Activated naive CD4-positive, alpha-beta T cell treated with anti-CD3 and anti-CD28 coated beads, Interleukin-2, amount 50 U/mL, for 16 hours (primary cell): ENCODE data around the gene PCDHGB2.
"Not testable (repeated sequence)": the region's sequence is repeated elsewhere in the genome, so short reads cannot be mapped to it uniquely, and the experiment has no call there.

Source experiments
- DNase-seq: peaks from one replicate; pipeline ENCODE4 v3.0.0-alpha.2; 2020

PCDHGB2 gene

GRCh38 chr5:141351591-141351990 lies 8.2 kb upstream of the PCDHGB2 start:
- DNase-seq: no peak

DNA sequence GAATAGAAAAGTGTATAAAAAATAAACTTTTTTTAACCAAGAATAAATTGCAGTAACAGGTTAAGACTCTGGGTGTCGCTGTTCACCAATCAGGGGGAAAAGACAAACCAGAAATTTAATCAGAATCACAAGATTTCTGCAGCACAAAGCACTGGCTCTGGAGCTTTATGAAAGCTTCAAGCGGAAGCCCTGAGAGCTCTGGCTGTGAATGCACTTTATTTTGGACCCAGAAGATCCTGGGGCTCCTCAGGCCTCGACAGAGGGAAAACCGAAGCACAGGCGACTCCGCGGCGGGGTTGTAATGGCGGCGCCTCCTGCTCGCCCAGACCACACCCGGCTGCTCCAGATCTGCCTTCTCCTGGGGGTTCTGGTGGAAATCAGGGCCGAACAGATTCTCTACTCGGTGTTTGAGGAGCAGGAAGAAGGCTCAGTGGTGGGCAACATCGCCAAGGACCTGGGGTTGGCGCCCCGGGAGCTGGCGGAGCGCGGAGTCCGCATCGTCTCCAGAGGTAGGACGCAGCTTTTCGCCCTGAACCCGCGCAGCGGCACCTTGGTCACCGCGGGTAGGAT lies 4.8 kb upstream of the PCDHGB2 start, which contains the start of gene PCDHGA4:
TSS of gene PCDHGA4 (plus strand) at position 122 of the 570 bp plus-strand sequence. CDS start at position 209, 87 bp downstream.
- no peak for DNase-seq

GRCh38 chr5:141355641-141356040 lies 4.2 kb upstream of the PCDHGB2 start:
- no peak for DNase-seq

GRCh38 chr5:141356133-141356532 lies 3.7 kb upstream of the PCDHGB2 start:
- no peak for DNase-seq

DNA sequence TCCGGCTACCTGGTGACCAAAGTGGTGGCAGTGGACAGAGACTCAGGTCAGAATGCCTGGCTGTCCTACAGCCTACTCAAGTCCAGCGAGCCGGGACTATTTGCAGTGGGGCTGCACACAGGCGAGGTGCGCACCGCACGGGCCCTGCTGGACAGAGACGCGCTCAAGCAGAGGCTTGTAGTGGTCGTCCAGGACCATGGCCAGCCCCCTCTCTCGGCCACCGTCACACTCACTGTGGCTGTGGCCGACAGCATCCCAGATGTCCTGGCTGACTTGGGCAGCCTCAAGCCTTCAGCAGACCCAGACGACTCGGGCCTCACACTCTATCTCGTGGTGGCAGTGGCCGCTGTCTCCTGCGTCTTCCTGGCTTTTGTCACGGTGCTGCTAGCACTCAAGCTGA lies 2.8 kb upstream of the PCDHGB2 start:
- no peak for DNase-seq

DNA sequence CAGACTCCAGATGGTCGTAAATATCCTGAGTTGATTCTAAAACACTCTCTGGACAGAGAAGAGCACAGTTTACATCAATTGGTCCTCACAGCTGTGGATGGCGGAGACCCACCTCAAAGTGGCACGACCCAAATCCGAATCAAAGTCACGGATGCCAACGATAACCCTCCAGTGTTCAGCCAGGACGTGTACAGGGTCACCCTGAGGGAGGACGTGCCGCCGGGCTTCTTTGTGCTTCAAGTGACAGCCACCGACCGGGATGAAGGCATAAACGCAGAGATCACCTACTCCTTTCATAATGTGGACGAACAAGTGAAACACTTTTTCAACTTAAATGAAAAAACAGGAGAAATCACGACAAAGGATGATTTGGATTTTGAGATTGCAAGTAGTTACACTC lies 891 bp downstream of the PCDHGB2 start:
- DNase-seq: no peak

DNA sequence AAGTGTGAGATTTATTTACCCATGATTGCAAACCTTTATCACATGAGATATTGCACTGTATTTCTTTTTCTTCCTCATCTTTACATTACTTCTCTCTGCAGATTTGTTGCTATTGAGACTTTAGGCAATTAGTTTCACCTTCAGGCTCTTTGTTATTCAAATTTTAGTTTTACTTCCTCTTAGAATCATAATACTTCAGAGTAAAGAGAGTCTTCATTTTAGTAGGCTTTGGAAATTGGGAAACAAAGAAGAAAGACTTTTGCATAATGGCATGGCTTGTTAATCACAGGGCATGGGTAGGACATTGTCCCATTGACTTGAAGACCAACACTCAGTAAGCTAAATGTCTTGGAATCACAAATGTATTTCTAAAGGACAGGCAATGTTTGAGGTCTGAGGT lies 2.9 kb downstream of the PCDHGB2 start:
- DNase-seq: no peak

DNA sequence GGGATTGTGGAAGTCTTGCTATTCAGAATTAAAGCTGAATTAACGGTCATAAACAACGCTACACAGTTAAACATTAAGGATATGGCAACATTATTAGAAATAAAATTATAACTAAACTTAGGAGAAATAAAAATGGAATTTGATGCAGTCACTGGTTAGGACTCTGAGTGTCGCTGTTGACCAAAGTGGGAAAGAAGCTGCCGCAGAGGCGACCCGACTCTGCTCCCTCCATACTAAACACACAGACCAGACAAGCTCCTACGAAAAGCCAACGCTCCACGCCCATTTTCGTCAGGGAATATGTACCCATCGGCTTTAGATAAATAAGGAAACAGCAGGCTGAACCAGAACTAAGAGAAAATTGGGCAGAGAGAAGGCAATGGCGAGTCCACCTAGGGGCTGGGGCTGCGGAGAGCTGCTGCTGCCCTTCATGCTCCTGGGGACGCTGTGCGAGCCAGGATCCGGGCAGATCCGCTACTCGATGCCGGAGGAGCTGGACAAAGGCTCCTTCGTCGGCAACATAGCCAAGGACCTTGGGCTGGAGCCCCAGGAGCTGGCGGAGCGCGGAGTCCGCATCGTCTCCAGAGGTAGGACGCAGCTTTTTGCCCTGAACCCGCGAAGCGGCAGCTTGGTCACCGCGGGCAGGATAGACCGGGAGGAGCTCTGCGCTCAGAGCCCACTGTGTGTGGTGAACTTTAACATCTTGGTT lies 4.3 kb downstream of the PCDHGB2 start, which contains the start of gene PCDHGA5:
TSS of gene PCDHGA5 (plus strand) at position 211 of the 709 bp plus-strand sequence. CDS start at position 380, 169 bp downstream.
- DNase-seq: no peak

DNA sequence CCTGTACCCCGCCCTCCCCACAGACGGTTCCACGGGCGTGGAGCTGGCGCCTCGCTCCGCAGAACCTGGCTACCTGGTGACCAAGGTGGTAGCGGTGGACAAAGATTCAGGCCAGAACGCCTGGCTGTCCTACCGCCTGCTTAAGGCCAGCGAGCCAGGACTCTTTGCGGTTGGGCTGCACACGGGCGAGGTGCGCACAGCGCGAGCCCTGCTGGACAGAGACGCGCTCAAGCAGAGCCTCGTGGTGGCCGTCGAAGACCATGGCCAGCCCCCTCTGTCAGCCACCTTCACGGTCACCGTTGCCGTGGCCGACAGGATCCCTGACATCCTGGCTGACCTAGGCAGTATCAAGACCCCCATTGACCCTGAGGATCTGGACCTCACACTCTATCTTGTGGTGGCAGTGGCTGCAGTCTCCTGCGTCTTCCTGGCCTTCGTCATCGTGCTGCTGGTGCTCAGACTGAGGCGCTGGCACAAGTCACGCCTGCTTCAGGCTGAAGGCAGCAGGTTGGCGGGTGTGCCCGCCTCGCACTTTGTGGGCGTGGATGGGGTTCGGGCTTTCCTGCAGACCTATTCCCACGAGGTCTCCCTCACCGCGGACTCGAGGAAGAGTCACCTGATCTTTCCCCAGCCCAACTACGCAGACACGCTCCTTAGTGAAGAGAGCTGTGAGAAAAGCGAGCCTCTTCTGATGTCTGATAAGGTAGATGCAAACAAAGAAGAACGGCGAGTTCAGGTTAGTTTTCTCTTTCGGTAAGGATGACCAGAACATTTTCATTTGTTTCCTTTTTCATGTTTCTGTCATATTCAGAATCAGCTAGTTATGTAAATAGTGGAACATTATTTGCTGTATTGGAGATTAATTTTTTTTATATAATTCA lies 6.5 kb downstream of the PCDHGB2 start:
- no peak for DNase-seq

- DNase-seq: no peak
Measured at GRCh38 chr5:141369994-141370848, 10.4 kb downstream of the PCDHGB2 start, which contains the start of gene PCDHGB3. Gene PCDHGB3, plus strand, starts transcription at chr5:141370242. Its CDS starts 153 bp downstream, at chr5:141370395.

DNA sequence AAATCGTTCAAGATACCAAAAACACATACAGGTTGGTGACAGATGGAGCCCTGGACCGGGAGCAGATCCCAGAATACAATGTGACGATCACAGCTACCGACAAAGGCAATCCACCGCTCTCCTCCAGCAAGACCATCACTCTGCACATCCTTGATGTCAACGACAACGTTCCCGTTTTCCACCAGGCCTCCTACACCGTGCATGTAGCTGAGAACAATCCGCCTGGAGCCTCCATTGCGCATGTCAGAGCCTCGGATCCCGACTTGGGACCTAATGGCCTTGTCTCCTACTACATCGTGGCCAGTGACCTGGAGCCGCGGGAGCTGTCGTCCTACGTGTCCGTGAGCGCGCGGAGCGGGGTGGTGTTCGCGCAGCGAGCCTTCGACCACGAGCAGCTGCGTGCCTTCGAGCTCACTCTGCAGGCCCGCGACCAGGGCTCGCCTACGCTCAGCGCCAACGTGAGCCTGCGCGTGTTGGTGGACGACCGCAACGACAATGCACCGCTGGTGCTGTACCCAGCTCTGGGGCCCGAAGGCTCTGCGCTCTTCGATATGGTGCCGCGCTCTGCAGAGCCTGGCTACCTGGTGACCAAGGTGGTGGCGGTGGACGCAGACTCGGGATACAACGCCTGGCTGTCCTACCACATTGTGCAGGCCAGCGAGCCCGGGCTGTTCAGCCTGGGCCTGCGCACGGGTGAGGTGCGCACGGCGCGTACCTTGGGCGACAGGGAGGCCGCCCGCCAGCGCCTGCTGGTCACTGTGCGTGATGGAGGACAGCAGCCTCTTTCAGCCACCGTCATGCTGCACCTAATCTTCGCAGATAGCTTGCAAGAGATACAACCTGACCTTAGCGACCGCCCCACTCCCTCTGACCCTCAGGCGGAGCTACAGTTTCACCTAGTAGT lies 12.0 kb downstream of the PCDHGB2 start:
- no peak for DNase-seq

DNA sequence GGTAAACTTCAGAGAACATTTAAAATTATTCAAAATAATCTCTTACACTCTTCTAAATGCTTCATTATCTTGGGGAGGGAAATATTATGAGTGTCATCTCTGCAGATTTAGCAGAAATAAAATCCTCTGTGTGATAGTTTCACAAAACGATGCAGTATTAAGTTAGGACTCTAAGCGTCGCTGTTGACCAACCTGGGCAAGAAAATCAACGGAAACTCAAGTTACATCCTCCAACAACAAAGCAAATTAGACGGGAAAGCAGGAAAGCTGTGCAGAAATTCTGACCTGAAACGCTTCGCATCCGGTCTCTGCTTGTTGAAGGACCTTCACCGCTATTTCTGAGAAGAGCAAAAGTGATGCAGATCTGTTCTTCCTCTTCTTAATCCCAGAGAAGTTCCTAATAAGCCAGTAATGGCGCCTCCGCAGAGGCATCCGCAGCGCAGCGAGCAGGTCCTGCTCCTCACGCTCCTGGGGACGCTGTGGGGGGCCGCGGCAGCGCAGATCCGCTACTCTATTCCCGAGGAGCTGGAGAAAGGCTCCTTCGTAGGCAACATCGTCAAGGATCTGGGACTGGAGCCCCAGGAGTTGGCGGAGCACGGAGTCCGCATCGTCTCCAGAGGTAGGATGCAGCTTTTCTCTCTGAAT lies 14.0 kb downstream of the PCDHGB2 start, which contains the start of gene PCDHGA6:
TSS of gene PCDHGA6 (plus strand) at position 219 of the 645 bp plus-strand sequence. CDS start at position 412, 193 bp downstream.
- no peak for DNase-seq

DNA sequence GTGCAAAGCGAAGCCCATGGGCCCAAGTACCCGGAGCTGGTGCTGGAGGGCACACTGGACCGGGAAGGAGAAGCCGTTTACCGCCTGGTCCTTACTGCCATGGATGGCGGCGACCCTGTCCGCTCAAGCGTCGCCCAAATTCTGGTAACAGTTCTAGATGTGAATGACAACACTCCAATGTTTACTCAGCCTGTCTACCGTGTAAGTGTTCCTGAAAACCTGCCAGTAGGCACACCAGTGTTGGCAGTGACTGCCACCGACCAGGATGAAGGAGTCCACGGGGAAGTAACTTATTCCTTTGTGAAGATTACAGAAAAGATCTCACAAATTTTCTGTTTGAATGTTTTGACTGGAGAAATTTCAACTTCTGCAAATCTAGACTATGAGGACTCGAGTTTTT lies 14.8 kb downstream of the PCDHGB2 start:
- DNase-seq: no peak

DNA sequence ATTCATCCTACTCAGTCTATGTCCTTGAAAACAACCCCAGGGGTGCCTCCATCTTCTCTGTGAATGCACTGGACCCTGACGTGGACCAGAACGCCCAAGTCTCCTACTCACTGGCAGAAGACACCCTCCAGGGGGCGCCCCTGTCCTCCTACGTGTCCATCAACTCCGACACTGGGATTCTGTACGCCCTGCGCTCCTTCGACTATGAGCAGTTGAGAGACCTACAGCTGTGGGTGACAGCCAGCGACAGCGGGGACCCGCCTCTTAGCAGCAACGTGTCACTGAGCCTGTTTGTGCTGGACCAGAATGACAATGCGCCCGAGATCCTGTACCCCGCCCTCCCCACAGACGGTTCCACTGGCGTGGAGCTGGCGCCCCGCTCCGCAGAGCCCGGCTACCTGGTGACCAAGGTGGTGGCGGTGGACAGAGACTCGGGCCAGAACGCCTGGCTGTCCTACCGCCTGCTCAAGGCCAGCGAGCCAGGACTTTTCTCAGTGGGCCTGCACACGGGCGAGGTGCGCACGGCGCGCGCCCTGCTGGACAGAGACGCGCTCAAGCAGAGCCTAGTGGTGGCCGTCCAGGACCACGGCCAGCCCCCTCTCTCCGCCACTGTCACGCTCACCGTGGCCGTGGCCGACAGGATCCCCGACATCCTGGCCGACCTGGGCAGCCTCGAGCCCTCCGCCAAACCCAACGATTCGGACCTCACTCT lies 15.8 kb downstream of the PCDHGB2 start:
- not testable (repeated sequence) for DNase-seq

- no peak for DNase-seq
Measured at GRCh38 chr5:141382469-141383294, 22.9 kb downstream of the PCDHGB2 start, which contains the start of gene PCDHGA7. Gene PCDHGA7, plus strand, starts transcription at chr5:141382742. Its CDS starts 158 bp downstream, at chr5:141382900.

DNA sequence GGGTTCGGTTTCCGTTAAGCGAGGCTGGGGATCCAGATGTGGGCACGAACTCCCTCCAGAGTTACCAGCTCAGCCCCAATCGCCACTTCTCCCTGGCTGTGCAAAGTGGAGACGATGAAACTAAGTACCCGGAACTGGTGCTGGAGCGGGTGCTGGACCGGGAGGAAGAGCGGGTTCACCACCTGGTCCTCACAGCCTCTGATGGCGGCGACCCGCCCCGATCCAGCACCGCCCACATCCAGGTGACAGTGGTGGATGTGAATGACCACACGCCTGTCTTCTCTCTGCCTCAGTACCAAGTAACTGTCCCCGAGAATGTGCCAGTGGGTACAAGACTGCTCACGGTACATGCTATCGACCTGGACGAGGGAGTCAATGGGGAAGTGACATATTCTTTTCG lies 23.6 kb downstream of the PCDHGB2 start:
- DNase-seq: no peak

GRCh38 chr5:141384471-141385267 lies 24.9 kb downstream of the PCDHGB2 start:
- DNase-seq: no peak
